Right lobe of liver (tissue), 4 donors: Measurements from ENCODE around the gene SPNS3.

ENCODE experiments used
- POLR2A ChIP-seq: fragments of 450-650 bp; IDR thresholded peaks from one replicate; pipeline ENCODE4 v1.6.1; 2017; ENCODE audit warnings: antibody characterized with exemption, mild to moderate bottlenecking
- TF ChIP-seq, protein P1 (sequence below), 4 donors: fragments of 200-600 bp in 3 of 4; fragments of 450-650 bp in 1 of 4; IDR thresholded peaks; one replicate each; pipeline versions ENCODE4 v1.5.1 to v1.8.0; 2016 to 2022; ENCODE audit warnings: antibody characterized with exemption in 4 of 4, mild to moderate bottlenecking in 2 of 4
- donor health status: DM: no; HTN: no; CAD: no.
- donor health status: DM: no; HTN: no; CAD: no.
- donor health status: DM: no; HTN: yes; CAD: no.

DNA sequence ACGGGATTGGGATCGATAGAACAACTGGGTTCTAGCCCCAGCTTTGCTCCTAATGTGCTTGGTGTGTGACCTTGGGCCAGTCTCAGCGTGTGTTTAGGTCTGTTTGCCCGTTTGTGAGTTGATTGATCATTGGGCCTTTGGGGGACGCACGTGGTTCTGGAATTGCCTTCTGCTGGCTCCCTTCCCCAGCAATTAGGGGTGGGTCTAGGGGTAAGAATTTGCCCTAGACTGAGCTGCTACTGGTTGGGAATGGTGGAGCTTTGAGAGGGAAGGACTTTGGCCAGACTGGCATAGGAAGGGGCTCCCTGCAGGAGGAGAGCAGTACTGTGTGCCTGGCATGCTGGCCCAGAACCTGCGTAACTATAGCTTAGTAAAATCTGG, 66.4 kb downstream of the SPNS3 start:
- TF ChIP-seq, protein P1, sequence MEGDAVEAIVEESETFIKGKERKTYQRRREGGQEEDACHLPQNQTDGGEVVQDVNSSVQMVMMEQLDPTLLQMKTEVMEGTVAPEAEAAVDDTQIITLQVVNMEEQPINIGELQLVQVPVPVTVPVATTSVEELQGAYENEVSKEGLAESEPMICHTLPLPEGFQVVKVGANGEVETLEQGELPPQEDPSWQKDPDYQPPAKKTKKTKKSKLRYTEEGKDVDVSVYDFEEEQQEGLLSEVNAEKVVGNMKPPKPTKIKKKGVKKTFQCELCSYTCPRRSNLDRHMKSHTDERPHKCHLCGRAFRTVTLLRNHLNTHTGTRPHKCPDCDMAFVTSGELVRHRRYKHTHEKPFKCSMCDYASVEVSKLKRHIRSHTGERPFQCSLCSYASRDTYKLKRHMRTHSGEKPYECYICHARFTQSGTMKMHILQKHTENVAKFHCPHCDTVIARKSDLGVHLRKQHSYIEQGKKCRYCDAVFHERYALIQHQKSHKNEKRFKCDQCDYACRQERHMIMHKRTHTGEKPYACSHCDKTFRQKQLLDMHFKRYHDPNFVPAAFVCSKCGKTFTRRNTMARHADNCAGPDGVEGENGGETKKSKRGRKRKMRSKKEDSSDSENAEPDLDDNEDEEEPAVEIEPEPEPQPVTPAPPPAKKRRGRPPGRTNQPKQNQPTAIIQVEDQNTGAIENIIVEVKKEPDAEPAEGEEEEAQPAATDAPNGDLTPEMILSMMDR (IDR thresholded peaks at IDR 0.05) = no peak
- TF ChIP-seq POLR2A = no peak
